HG02970 (cell line): ENCODE measurements around the gene ZP2.
"Not testable (repeated sequence)": the region's sequence is repeated elsewhere in the genome, so short reads cannot be mapped to it uniquely, and the experiment has no call there.

Source experiments
- ATAC-seq: cut with Tn5 transposase; IDR thresholded peaks from one replicate; pipeline ENCODE4 v1.9.1; 2021; ENCODE audit warnings: mild to moderate bottlenecking, moderate library complexity, moderate number of reproducible peaks; ENCODE audit not compliant: unreplicated experiment, low FRiP score

ZP2 gene

GRCh38 chr16:21153124-21153729 lies 58.1 kb downstream of the ZP2 start:
- not testable (repeated sequence) for ATAC-seq

- not testable (repeated sequence) for ATAC-seq
Measured at GRCh38 chr16:21152160-21153030, 59.0 kb downstream of the ZP2 start.

GRCh38 chr16:21150375-21151001 lies 60.9 kb downstream of the ZP2 start, which contains the start of gene DNAH3:
Gene DNAH3, minus strand, starts transcription at chr16:21150846. Its CDS starts 527 bp downstream, at chr16:21150319.
- no peak for ATAC-seq
